HS-27A (cell line): ENCODE measurements around the gene SPRR2A.
"Not testable (repeated sequence)": the region's sequence is repeated elsewhere in the genome, so short reads cannot be mapped to it uniquely, and the experiment has no call there.

ENCODE experiments used
- DNase-seq: peaks from one replicate; pipeline ENCODE4 v3.0.0-alpha.2; 2012; ENCODE audit warnings: low read depth, missing footprints

SPRR2A gene

DNA sequence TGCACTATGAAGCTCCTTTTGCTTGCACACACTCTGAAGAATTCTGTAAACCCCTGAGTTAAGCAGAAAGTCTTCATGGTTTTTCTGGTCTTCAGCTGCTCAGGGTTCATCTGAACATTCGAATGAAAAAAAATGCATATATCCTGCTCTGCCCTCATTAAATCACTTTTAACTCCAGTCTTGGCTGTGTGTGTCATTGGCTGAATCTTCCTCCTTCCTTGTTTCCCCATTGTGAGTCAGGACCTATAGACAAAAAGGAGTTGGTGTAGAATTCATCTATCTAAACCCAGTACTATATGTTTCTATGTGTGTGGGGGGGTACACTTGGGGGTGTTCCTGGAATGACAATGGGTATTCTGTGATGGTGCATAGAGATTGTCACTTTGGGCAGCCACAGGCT is 32.9 kb downstream of the SPRR2A start:
- no peak for DNase-seq

DNA sequence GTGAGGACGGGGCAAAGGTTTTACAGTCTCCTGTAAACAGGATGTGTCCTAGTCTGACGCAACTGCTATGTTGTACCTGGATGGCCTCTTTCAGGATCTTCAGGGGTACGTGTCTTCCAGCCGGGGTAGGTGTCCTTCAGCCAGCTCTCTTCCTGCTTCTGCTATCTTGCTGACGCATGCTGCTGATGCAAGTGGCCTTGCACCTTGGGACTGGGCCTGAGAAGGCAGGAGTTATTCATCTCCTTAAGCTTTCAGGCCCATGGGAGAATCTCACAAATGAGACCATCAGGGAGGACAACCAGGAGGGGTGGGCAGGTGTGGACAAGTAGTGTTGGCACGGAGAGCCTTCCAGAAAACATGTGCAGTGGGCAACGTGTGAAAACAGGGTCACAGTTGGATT is 34.2 kb downstream of the SPRR2A start:
- DNase-seq: no peak

DNA sequence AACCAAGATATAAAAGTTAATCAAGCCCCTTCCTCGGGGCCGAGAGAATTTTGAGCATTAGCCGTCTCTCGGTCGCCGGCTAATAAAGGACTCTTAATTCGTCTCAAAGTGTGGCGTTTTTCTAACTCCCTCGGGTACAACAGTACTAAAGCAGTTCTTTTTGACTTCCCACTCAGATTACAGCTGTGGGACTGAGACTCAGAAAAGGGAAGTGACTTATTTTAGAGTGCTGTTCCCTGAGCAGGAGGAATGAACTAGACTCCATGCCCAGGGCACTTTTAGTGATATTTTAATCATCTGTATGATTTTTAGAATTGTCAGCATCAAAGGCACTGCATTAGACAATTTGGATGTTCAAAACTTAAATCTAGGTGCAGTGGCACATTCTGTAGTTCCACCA is 35.0 kb downstream of the SPRR2A start:
- not testable (repeated sequence) for DNase-seq

DNA sequence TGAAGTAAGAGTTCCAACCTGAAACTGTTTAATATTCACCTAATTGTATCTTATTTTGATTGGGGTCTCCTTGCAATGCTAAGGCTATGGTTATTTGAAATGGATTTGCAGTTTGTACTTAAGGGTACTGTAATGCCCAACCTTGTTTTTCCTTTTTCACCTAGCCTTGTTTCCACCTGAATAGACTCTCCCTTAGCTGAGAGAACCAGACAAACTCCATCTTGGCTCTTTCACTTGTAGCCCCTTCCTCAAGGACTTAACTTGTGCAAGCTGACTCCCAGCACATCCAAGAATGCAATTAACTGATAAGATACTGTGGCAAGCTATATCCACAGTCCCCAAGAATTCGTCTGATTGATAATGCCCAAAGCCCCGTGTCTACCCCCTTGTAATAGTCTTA is 35.5 kb downstream of the SPRR2A start:
- DNase-seq: not testable (repeated sequence)

DNA sequence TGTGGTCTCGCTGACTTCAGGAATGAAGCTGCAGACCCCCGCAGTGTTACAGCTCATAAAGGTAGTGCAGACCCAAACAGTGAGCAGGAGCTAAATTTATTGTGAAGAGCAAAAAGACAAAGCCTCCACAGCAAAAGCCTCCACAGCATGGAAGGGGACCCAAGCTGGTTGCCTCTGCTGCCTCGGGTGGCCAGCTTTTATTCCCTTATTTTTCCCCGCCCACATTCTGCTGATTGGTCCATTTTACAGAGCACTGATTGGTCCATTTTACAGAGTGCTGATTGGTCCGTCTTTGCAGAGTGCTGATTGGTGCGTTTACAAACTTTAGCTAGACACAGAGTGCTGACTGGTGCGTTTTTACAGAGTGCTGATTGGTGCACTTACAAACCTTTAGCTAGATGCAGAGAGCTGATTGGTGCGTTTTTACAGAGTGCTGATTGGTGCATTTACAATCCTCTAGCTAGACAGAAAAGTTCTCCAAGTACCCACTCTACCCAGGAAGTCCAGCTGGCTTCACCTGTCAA is 46.0 kb downstream of the SPRR2A start:
- DNase-seq: not testable (repeated sequence)
